Stimulated activated CD8-positive, alpha-beta memory T cell treated with anti-CD3 and anti-CD28 coated beads, Interleukin-15, amount 100 ng/mL, for 4 hours (primary cell): ENCODE results near the gene OSTF1.

Experiments used
- DNase-seq, 2 donors: peaks; one replicate each; pipeline ENCODE4 v3.0.0-alpha.2; 2020; ENCODE audit warnings: low read depth in 2 of 2

The OSTF1 gene

GRCh38 chr9:75121914-75122558, 33.7 kb downstream of the OSTF1 start:
- DNase-seq, result no peak

- DNase-seq, result no peak
Measured at GRCh38 chr9:75123696-75124095, 35.4 kb downstream of the OSTF1 start.

- no peak for DNase-seq
Measured at GRCh38 chr9:75128535-75128934, 40.2 kb downstream of the OSTF1 start.

GRCh38 chr9:75130172-75130571, 41.9 kb downstream of the OSTF1 start:
- DNase-seq, result no peak

GRCh38 chr9:75130621-75131230, 42.4 kb downstream of the OSTF1 start:
- no peak for DNase-seq

GRCh38 chr9:75131700-75132099, 43.4 kb downstream of the OSTF1 start:
- DNase-seq, result no peak

- no peak for DNase-seq
Measured at GRCh38 chr9:75132244-75132643, 43.9 kb downstream of the OSTF1 start.

GRCh38 chr9:75133396-75133795, 45.1 kb downstream of the OSTF1 start:
- DNase-seq, result no peak

- DNase-seq, result no peak
Measured at GRCh38 chr9:75134495-75134894, 46.2 kb downstream of the OSTF1 start.

GRCh38 chr9:75138260-75139040, 50.1 kb downstream of the OSTF1 start:
- no peak for DNase-seq

GRCh38 chr9:75139201-75139600, 50.9 kb downstream of the OSTF1 start:
- no peak for DNase-seq

GRCh38 chr9:75140261-75140660, 51.9 kb downstream of the OSTF1 start:
- no peak for DNase-seq

- no peak for DNase-seq
Measured at GRCh38 chr9:75142202-75142601, 53.9 kb downstream of the OSTF1 start.

- DNase-seq, result no peak
Measured at GRCh38 chr9:75146229-75146628, 57.9 kb downstream of the OSTF1 start.

GRCh38 chr9:75147638-75148037, 59.3 kb downstream of the OSTF1 start:
- no peak for DNase-seq

- DNase-seq, result no peak
Measured at GRCh38 chr9:75148561-75148960, 60.2 kb downstream of the OSTF1 start.

- DNase-seq, result no peak
Measured at GRCh38 chr9:75149841-75150241, 61.5 kb downstream of the OSTF1 start.

- DNase-seq, result no peak
Measured at GRCh38 chr9:75150512-75150911, 62.2 kb downstream of the OSTF1 start.

- DNase-seq, result peak; percentile 13 to 28
Measured at GRCh38 chr9:75152416-75152815, 64.1 kb downstream of the OSTF1 start.

- DNase-seq, result no peak
Measured at GRCh38 chr9:75156858-75157257, 68.5 kb downstream of the OSTF1 start.

- DNase-seq, result no peak
Measured at GRCh38 chr9:75161116-75161857, 73.0 kb downstream of the OSTF1 start.

- no peak for DNase-seq
Measured at GRCh38 chr9:75163764-75164163, 75.5 kb downstream of the OSTF1 start.
